Astrocyte of the cerebellum (primary cell): ENCODE measurements around the gene NBPF12.
A peak's percentile ranks its signal among the peaks of the same experiment; 100 is the strongest.
"Not testable (repeated sequence)": the region's sequence is repeated elsewhere in the genome, so short reads cannot be mapped to it uniquely, and the experiment has no call there.

Experiments
- DNase-seq: peaks from one replicate; pipeline ENCODE4 v3.0.0-alpha.2; 2011; ENCODE audit warnings: low read depth
- H3K4me3 ChIP-seq: 2 replicates; pipeline ENCODE4 v1.5.1; 2011; ENCODE audit warnings: mild to moderate bottlenecking, low read depth, low read length, moderate library complexity
- CTCF ChIP-seq: IDR thresholded peaks from 2 replicates; pipeline ENCODE4 v1.5.1; 2012; ENCODE audit warnings: low read length, low read depth, moderate library complexity, mild to moderate bottlenecking; ENCODE audit errors: missing control alignments
- in situ Hi-C: cut with HindIII; loops from 2 replicates; pipeline ENCODE4 v1.10.0; 2017; ENCODE audit warnings: low sequenced_read_pairs

NBPF12 gene

GRCh38 chr1:146948127-146948526 lies 10.0 kb downstream of the NBPF12 start:
- in situ Hi-C loops, H3K4me3 ChIP-seq, DNase-seq: not testable (repeated sequence)

- in situ Hi-C loops, DNase-seq, H3K4me3 ChIP-seq: not testable (repeated sequence)
Measured at GRCh38 chr1:146964340-146964739, 26.2 kb downstream of the NBPF12 start.

- peak; percentile 17 for TF ChIP-seq CTCF
- DNase-seq, in situ Hi-C loops, H3K4me3 ChIP-seq: not testable (repeated sequence)
Measured at GRCh38 chr1:146966351-146966750, 28.2 kb downstream of the NBPF12 start.

- DNase-seq, H3K4me3 ChIP-seq, in situ Hi-C loops: not testable (repeated sequence)
Measured at GRCh38 chr1:146970656-146971055, 32.5 kb downstream of the NBPF12 start.

- DNase-seq, in situ Hi-C loops, H3K4me3 ChIP-seq: not testable (repeated sequence)
Measured at GRCh38 chr1:146972681-146973080, 34.6 kb downstream of the NBPF12 start.

- DNase-seq, H3K4me3 ChIP-seq, in situ Hi-C loops: not testable (repeated sequence)
Measured at GRCh38 chr1:146985855-146986254, 47.7 kb downstream of the NBPF12 start.

- H3K4me3 ChIP-seq, in situ Hi-C loops, DNase-seq: not testable (repeated sequence)
Measured at GRCh38 chr1:146986450-146986849, 48.3 kb downstream of the NBPF12 start.

- in situ Hi-C loops, DNase-seq, H3K4me3 ChIP-seq: not testable (repeated sequence)
Measured at GRCh38 chr1:146987502-146987901, 49.4 kb downstream of the NBPF12 start.

- DNase-seq, in situ Hi-C loops, H3K4me3 ChIP-seq: not testable (repeated sequence)
Measured at GRCh38 chr1:146989455-146989854, 51.3 kb downstream of the NBPF12 start.

- in situ Hi-C loops, H3K4me3 ChIP-seq, DNase-seq: not testable (repeated sequence)
Measured at GRCh38 chr1:147008495-147008894, 70.4 kb downstream of the NBPF12 start.

- in situ Hi-C loops, DNase-seq, H3K4me3 ChIP-seq: not testable (repeated sequence)
Measured at GRCh38 chr1:147026975-147027374, 88.9 kb downstream of the NBPF12 start.

- H3K4me3 ChIP-seq, in situ Hi-C loops, DNase-seq: not testable (repeated sequence)
Measured at GRCh38 chr1:147030066-147030653, 92.0 kb downstream of the NBPF12 start.

- no peak for DNase-seq
- no peak for TF ChIP-seq CTCF
- in situ Hi-C loops: no loop called here
- H3K4me3 ChIP-seq: no peak overlapping the region
Measured at GRCh38 chr1:147039916-147040315, 101.8 kb downstream of the NBPF12 start.

GRCh38 chr1:147042891-147043290 lies 104.8 kb downstream of the NBPF12 start:
- in situ Hi-C loops, DNase-seq, H3K4me3 ChIP-seq: not testable (repeated sequence)

GRCh38 chr1:147044511-147044910 lies 106.4 kb downstream of the NBPF12 start:
- DNase-seq, in situ Hi-C loops, H3K4me3 ChIP-seq: not testable (repeated sequence)
